Jurkat, Clone E6-1 (cell line): ENCODE data around the gene ATF7IP. TPM values are rescaled to one million over a fixed set of nuclear protein-coding genes. Genes with fewer than 3 reads are reported as not detected.
"Not testable (repeated sequence)": the region's sequence is repeated elsewhere in the genome, so short reads cannot be mapped to it uniquely, and the experiment has no call there.

Source experiments
- DNase-seq: peaks from one replicate; pipeline ENCODE4 v3.0.0-alpha.2; 2011; ENCODE audit warnings: low read depth, low spot score
- H3K4me3 ChIP-seq: 2 replicates; pipeline ENCODE4 v1.5.1; 2011; ENCODE audit warnings: mild to moderate bottlenecking, low read length, control low read depth, moderate library complexity
- polyA plus RNA-seq: library from polyadenylated mRNA; unstranded; fragments of >200 nt; gene quantifications from one replicate; pipeline ENCODE4 v1.2.1, GENCODE V29; 2012; ENCODE audit warnings: missing spikeins; ENCODE audit not compliant: insufficient read length, insufficient read depth

The ATF7IP gene, protein sequence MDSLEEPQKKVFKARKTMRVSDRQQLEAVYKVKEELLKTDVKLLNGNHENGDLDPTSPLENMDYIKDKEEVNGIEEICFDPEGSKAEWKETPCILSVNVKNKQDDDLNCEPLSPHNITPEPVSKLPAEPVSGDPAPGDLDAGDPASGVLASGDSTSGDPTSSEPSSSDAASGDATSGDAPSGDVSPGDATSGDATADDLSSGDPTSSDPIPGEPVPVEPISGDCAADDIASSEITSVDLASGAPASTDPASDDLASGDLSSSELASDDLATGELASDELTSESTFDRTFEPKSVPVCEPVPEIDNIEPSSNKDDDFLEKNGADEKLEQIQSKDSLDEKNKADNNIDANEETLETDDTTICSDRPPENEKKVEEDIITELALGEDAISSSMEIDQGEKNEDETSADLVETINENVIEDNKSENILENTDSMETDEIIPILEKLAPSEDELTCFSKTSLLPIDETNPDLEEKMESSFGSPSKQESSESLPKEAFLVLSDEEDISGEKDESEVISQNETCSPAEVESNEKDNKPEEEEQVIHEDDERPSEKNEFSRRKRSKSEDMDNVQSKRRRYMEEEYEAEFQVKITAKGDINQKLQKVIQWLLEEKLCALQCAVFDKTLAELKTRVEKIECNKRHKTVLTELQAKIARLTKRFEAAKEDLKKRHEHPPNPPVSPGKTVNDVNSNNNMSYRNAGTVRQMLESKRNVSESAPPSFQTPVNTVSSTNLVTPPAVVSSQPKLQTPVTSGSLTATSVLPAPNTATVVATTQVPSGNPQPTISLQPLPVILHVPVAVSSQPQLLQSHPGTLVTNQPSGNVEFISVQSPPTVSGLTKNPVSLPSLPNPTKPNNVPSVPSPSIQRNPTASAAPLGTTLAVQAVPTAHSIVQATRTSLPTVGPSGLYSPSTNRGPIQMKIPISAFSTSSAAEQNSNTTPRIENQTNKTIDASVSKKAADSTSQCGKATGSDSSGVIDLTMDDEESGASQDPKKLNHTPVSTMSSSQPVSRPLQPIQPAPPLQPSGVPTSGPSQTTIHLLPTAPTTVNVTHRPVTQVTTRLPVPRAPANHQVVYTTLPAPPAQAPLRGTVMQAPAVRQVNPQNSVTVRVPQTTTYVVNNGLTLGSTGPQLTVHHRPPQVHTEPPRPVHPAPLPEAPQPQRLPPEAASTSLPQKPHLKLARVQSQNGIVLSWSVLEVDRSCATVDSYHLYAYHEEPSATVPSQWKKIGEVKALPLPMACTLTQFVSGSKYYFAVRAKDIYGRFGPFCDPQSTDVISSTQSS
- polyA plus RNA-seq = 12.8 TPM

DNA sequence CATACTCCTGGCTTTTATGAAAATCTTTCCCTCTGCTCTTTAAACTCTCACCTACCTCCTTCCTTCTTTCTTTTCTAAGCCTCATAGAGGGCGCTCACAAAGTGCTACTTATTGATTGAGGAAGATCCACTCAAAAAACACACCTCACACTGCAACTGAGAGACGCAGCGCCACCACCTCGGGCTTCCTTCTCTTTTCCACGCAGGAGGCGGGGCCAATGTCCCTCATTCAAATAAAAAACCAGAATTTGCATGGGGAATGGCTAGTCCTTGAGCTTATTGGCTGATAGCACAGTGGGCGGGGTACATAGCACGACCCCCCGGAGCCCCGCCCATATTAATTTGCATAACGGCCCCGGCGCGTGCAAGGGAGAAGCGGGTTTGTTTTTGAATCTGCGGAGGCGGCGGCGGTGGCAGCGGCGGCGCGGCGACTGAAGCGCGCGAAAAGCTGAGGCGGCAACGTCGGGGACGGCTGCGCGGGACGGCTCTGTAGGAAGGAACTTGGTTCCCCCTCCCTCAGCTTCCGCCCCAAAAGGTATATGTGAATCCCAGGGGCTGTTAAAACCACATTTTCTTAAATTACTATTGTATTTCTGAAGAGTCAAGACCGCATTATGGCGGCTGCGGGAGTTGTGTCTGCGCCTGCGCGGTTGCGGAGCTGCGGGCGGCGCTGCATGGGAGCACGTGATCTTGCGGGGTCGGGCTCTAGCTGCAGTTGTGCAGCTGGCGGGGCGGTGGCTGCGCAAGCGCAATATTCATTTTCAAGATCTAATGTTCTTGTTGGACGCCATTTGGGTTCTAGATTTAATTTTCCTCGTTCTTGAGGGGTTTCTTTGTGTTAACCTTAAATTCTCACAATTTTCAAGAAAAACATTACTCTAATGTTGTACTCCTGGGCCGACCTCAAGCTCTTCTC lies at the start of gene ATF7IP:
Gene ATF7IP, plus strand, starts transcription at position 389 of the 915 bp plus-strand sequence. CDS start 58,234 bp downstream, outside the sequence.
- peak within 1 kb of the TSS; percentile 52 for H3K4me3 ChIP-seq
- DNase-seq = peak; percentile 82

- H3K4me3 ChIP-seq = no peak overlapping the region
- no peak for DNase-seq
These were observed 47.9 kb upstream of the ATF7IP start for GRCh38 chr12:14317362-14318146.

GRCh38 chr12:14319704-14320427 lies 45.6 kb upstream of the ATF7IP start:
- H3K4me3 ChIP-seq, DNase-seq: not testable (repeated sequence)

DNA sequence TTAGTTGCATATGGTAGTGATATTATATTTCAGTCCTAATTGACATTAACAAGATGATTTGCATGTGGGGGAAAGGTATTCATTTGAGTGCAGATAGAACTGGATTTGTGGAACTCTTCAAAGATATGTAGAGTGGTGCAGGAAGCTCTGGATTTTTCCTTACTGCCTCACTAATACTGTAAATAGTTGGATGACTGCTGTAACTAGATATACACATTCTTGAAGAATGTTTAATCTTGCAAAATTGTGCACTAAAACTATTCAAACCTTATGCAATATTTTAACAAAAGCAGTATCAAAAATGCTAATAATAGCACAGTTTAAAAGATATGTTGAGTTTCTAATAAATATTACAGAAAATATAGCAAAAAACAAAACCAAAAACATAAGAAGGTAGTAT lies 43.1 kb upstream of the ATF7IP start:
- no peak overlapping the region for H3K4me3 ChIP-seq
- no peak for DNase-seq

GRCh38 chr12:14325716-14326343 lies 39.7 kb upstream of the ATF7IP start:
- no peak for DNase-seq
- no peak overlapping the region for H3K4me3 ChIP-seq

DNA sequence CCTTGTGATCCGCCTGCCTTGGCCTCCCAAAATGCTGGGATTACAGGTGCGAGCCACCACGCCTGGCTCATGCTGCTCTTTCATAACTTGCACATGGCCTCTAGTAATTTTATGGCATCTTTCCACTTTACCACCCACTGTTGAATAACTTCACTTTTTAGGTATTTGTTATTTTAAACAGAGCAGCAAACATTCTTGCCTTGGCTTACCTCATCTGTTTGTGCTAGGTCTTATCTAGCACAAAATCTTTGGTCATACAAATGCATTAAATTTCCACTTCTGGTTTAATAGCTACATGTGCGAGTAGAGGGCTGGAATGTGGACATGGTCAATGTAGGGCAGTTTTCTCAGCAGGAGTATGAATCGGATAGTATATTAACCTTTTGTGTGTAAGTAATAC lies 38.8 kb upstream of the ATF7IP start:
- no peak overlapping the region for H3K4me3 ChIP-seq
- DNase-seq = no peak

DNA sequence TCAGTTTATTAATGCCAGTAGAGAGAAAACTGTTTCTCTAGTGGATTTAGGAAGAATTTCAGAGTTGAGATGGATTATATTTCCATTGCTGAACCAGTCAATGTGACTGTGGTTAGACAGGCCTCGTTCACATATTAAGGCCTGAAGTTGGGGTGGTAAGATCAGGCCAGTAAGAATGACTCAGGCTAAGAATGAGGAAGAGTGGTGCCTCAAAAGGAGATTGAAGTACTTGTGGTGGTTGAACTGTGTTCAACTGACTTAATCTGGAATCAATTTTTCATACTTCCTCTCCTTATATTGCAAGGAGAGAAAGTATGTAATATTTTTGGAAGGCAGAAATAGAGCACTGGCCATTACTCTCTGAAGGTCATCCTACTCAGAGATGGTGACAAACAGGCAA lies 37.8 kb upstream of the ATF7IP start:
- no peak for DNase-seq
- no peak overlapping the region for H3K4me3 ChIP-seq

DNA sequence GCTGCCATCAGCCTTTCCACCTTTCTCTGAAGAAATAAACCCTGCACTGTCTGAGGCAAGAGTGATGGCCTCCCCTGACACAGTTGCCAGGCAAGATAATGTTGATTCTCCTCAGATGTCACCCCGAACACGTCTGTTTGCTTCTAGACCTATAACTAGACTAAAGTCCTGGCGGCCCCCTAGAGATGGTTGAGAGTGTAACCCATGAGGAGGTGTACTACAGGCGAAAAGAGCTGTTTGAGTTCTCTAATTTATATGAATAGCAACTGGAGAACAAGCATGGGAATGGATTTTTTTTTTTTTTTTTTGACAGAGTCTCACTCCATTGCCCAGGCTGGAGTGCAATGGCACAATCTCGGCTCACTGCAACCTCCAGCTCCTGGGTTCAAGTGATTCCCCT lies 33.0 kb upstream of the ATF7IP start:
- no peak for DNase-seq
- no peak overlapping the region for H3K4me3 ChIP-seq

DNA sequence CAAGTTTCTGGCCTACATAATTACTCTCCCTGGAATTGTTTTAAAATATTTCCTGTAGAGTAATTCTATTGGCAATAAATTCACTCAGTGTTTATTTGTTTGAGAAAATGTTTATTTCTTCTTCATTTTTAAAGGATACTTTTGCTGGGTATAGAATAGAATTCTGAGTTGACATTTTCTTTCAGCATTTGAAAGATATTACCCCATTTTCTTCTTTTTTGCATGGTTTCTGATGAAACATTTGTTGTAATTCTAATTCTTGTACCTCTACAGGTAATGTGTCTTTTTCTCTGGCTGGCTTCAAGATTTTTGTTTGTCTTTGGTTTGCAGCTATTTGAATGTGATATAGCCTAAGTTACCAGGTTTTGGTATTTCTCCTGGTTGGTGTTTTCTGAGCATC lies 25.1 kb upstream of the ATF7IP start:
- DNase-seq = no peak

DNA sequence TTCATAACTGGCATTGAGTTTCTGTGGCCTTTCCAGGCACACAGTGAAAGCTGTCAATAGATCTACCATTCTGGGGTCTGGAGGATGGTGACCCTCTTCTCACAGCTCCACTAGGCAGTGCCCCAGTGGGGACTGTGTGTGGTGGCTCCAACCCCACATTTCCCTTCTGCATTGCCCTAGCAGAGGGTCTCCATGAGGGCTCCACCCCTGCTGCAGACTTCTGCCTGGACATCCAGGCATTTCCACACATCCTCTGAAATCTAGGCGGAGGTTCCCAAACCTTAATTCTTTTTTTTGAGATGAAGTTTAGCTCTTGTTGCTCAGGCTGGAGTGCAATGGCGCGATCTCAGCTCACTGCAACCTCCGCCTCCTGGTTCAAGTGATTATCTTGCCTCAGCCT lies 14.0 kb upstream of the ATF7IP start:
- DNase-seq, H3K4me3 ChIP-seq: not testable (repeated sequence)

More for the DNA sequence above, 25.1 kb upstream of the ATF7IP start:
- H3K4me3 ChIP-seq = no peak overlapping the region

DNA sequence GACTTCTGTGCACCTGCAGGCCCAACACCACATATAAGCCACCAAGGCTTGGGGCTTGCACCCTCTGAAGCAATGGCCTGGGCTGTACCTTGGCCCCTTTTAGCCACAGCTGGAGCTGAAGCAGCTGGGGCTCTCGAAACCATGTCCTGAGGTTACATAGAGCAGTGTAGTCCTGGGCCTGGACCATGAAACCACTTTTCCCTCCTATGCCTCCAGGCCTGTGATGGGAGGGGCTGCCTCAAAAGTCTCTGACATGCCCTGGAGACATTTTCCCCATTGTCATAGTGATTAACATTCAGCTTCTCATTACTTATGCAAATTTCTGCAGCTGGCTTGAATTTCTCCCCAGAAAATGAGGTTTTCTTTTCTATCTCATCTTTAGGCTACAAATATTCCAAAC lies 13.4 kb upstream of the ATF7IP start:
- DNase-seq, H3K4me3 ChIP-seq: not testable (repeated sequence)

GRCh38 chr12:14354665-14355064 lies 10.8 kb upstream of the ATF7IP start:
- DNase-seq, H3K4me3 ChIP-seq: not testable (repeated sequence)

GRCh38 chr12:14356147-14356546 lies 9.3 kb upstream of the ATF7IP start:
- no peak for DNase-seq
- no peak overlapping the region for H3K4me3 ChIP-seq

GRCh38 chr12:14357486-14357885 lies 8.0 kb upstream of the ATF7IP start:
- H3K4me3 ChIP-seq = no peak overlapping the region

GRCh38 chr12:14362352-14362751 lies 3.1 kb upstream of the ATF7IP start:
- DNase-seq = no peak

More at GRCh38 chr12:14357486-14357885, 8.0 kb upstream of the ATF7IP start:
- no peak for DNase-seq

GRCh38 chr12:14364583-14365271 lies 755 bp upstream of the ATF7IP start:
- H3K4me3 ChIP-seq = peak overlapping the region; percentile 52
- no peak for DNase-seq

More at GRCh38 chr12:14362352-14362751, 3.1 kb upstream of the ATF7IP start:
- H3K4me3 ChIP-seq = no peak overlapping the region
